HG02798 (cell line): Measurements from ENCODE around the gene MIER2.

ENCODE experiments used
- ATAC-seq: cut with Tn5 transposase; IDR thresholded peaks from one replicate; pipeline ENCODE4 v1.9.1; 2021; ENCODE audit warnings: mild to moderate bottlenecking; ENCODE audit not compliant: unreplicated experiment, poor library complexity

MIER2 gene

DNA sequence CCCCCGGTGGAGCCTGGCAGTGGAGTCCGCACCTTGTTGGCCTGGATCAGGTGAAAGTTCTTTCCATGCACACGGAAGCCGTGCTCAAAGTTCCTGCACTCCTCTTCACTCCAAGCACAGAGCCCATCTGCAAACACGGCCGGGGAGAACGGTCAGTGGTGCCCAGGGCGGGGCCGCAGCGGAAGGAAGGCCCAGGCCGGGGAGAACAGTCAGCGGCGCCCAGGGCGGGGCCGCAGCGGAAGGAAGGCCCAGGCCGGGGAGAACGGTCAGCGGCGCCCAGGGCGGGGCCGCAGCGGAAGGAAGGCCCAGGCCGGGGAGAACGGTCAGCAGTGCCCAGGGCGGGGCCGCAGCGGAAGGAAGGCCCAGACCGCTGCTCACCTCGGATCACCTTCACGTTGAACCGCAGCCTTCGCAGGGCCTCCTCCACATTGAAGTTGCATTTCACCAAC, 32.8 kb downstream of the MIER2 start:
- ATAC-seq = no peak

DNA sequence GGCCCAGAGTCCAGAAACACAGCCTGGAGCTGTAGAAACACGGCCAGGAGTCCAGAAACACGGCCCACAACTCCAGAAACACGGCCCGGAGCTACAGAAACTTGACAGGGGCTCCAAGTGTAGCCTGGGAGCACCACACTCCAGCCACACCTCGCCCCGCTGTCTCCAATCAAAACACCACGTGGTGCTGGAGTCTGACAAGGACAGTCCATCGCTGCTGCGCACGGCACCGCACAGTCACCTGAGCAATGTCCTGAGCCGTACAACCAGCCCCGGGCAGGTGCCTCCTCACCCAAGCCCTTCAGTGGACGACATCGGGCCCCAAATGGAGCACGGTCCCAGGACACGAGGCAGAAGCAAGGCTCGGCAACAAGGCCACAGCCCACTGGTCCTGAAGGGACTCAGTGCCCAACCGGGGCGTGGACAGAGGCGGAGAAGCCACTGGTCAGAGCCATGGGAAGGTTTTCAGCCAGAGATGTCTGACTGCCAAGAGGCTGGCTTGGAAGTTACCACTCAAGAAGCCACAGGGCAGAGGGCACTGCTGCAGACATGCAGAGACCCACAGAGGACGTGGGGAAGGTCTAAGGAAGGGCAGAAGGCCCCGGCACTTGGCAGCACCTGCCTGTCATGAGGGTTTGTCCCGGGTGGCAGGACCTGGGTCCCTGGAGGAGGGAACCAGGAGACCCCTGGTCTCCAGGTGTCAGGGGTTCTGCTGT, 33.7 kb downstream of the MIER2 start:
- ATAC-seq = no peak

DNA sequence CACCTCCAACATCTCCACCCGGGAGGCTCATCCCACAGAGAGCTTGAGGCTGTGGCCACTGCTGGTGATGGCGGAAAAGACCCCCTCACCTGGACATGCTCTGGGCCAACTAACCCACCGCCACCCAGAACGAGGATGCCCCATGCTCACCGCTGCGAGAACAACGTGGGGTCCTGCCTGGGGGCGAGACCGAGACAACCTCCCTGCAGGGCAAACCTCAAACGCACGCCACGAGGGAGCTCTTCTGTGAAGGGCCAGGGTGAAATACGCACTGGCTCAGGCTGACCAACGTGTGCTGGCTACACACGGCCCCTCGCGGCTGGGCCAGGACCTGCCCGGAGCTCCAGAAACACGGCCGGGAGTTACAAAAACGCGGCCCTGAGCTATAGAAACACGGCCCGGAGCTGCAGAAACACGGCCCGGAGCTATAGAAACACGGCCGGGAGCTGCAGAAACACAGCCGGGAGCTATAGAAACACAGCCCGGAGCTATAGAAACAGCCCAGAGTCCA, 34.4 kb downstream of the MIER2 start:
- ATAC-seq = no peak

DNA sequence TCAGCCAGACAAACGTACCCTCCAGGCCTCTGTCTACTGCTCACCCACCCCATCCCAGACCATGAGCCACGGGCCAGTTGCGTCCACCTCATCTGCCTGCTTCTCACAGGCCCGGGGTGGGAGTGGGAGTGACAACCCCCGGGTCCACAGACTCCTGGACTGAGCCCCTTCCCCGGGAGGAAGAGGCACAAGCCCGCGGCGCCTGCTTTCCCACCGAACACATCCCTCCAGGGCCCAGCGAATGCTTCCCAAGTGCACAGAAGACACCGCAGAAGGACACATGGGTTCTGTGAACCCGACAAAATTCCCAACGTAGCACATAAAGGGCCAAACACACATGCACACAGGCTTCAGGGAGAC, 35.4 kb downstream of the MIER2 start:
- ATAC-seq = no peak

DNA sequence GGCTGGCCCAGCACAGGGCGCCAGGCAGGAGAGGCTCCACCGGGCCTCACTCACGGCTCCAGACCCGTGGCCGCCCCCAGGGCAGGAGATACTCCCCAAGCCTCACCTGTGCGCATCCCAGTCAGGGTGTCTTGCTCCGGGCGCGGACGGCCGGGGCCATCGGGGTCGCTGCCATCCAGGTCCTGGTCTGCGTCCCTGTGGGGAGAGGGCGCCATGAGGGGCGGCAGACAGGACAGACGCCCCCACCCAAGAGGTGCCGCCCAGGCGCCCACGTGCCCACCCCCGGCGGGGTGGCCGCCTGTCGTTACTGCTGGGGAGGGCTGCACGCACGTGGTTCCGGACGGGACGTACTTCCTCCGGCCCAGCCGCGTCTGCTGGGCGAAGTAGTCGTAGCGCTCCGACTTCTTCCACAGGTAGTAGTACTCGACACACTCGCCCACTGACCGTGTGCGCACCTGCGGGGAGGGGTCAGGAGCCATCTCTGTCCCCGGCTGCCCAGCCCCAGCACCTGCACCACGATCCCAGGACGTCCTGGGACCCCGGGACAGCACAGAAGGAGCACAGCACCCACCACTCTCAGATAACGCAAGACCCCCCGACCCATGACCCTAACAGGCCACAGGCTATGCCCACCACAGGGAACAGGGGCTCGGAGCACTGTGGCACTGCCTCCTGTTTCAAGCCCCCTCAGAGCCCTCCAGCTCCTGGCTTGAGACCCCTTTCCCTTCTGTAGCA, 36.0 kb downstream of the MIER2 start:
- ATAC-seq = no peak

DNA sequence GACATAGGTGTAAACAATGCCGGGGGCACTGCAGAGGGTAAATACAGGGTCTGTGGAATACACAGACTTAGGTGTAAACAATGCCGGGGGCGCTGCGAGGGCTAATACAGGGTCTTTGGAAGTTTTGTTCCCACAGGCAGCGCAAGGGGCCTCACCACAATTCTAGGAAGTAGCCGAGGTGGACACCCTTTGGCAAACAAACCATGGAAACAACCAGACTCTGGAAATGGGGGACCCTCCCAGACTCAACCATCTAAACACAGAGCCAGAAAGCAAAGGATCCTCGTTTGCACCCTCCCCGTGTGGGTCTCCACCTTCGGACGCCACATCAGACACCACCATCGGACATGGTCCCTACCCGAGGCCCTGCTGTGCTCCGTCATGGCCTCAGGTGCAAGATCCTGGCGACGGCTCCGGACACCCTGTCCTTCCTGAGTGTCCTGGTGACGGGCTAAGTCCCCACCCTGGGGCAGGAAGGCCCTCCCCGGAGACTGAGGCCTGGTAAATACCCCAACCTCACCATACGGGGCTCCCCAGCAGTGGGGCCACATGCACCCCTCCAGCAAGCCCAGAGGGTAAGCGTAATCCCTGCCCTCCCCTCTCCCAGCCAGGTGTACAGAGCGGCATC, 36.7 kb downstream of the MIER2 start:
- ATAC-seq = no peak

DNA sequence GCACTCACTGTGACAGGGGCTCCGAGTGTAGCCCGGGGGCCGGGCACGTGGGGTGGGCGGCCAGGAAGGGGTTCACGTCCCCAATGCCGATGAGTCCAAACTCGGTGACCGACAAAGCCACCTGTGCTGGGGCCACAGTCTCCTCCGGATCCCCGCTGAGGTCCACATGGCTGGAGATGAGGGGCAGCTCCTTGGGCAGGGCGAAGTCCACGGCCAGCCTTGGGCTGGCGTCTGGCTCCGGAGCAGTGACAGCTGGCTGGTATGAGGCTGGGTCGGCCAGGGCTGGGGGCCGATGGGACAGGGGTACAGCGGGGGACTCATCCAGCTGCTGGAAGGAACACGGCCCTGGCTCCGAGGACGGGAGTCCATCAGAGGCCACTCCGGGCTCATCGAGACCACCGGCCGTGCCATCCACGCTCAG, 37.5 kb downstream of the MIER2 start:
- ATAC-seq = no peak

DNA sequence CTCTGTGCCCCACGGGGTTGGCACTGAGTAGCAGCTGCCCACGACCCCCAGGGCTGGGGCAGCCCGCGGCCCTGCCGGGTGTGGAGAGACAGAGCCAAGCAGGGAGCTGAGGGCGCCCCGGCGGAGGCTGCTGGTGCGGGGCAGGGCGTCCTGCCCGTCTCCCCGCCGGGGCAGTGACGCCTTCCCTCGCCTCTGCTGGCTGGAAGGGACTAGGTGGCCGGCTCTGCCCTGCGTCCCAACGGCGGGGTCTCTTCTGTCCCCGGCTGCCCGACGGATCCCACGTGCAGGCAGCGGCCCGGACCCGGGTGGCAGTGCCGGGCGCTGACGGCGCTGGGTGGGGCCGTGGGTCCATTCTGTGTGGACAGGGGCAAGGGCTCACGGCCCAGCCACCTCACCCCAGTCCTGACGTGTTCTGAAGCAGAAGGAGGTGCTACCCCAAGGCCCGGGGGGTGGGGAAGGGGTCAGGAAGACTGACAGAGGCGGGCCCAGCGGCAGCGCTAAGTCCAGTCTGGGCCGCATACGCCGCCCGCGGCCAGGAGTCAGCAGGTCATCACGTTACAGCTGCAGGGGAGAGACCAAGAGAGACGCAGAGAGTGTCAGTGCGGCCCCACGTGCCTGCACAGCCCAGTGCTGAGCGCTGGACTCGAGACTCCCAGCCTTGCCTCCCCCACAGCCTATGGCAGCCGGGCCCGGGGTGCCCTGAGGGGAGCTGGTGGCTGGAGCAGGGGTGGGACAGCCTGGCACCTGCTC, 38.3 kb downstream of the MIER2 start:
- ATAC-seq = no peak

DNA sequence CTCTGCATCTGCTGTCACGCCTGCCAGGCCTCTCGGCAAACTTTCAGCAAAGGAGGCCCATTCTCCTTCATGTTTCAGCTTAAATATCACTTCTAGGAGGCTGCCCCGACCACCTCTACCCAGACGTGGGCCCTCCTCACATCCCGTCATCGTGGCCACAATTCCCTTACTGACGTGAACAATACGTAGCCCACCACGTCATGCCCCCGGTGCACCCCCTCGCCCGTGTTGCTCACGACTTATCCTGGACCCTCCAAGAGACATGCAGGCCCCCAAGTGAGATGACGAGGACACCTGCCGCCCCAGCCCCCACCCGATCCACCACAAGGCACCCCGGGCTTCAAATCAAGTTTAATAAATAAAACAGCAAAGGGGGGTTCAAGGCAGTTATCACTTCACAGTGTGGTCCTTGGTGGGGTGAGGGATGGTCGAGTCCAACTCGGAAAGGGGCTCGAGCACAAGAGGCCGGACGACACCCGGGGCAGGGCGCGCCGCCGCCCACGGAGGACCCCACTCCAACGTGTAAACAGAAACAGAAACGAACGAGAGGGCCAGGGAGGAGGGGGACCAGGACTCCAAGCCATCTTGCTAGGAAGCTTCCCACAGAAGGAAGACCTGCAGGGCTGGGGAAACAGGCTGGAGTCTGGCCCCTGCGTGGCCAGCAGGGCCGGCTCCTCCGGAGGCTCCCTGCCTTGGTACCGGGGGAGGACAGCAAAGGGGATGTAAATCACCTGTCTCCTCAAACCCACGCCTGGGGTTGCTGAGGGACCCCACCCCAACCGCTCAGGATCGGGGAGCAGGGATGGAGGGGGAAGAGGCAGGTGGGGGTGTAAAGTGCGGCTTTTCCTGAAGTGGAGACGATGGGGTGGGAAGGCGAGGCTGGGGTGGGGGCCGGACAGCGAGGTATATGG, 39.1 kb downstream of the MIER2 start:
- no peak for ATAC-seq

DNA sequence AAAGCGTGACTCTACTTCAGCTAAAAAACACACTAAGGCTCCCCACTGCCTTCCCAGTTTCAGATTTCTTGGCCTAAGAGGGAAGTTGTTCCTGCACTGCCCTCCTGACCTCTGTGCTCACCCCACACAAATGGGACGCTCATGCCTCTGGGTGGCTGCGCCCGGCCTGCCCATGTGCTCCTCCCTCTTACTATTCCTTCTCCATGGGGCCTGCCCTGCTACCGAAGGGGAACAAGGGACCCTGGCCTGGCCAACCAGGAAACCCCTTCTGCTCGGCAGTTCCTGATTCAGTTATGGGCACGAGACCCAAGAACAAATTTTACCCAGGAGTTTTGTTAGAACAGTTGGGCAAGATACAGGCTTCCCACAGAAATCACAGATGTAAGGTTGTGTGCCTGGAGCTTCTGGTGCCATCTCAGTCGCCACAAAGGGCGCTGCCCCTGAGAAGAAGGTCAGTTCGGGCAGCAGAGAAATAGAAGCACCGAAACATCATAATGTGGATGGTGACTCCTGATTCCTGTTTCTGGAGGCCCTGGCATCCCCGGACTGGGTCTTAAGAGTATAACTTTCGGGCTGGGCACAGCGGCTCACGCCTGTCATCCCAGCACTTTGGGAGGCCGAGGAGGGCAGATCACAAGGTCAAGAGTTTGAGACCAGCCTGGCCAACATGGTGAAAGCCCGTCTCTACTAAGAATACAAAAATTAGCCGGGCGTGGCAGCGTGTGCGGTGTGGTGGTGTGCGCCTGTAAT, 47.9 kb downstream of the MIER2 start:
- ATAC-seq = no peak

DNA sequence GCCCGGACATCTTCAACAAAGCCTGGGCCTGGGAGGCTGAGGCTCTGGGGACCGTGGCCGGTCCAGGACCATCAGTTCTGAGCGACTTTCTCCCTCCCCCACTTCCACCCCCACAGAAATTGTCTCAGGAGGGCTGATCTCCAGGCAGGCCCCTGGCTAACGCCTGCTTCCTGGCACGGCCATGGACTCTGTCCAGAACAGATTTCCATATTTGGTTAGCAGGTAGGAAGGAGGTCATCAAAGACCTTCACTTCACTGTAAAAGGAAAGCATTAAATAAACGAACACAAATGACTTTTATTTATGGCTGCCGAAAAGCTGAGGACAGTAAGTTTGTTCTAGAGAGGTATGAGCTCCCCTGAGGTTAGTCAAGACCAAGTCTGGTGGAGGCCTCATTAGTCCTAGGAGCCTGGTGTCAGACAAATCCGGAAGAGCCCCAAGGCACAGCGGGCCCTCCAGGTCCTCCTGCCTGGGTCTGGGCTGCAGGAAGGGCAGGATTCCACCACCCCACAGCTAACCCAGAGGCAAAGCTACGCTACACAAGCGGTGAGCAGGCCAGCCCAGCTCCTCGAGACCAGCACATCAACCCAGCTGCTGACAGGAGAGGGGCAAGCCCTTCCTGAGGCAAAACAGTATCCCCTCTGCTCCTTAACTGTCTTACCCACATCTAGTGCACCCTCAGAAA, 48.8 kb downstream of the MIER2 start:
- ATAC-seq = no peak

DNA sequence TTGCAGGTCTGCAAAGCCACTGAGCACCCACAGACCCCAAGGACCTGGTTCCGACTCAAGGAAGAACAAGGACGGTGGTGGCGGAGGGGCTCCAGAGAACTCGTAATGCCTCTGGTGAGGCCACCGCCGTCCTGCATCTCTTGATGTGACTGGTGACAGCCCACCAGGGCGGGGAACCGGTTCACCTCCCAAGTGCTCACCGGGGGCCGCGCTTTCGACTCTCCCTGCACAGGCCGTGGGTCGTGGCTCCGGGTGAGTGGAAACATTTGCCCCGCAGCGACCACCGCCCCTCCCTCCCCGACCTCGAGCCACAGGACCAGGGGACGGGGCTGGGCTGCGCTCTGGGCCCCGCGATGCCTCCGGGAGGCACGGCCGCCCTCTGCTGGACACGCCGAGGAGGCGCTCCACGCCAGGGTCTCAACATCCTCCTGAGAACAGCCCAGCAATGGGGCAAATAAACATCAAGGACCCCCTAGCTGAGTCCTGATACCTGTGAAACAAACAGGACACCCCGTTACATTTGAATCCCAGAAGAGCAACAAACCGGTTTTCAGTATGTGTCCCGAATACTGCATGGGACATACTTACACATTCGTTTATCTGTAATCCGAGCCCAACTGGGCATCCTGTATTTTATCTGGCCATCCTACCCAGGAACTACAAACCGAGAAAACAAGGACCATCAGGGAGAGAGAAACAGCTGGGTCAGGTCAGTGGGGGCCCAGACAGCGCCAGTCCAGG, 49.5 kb downstream of the MIER2 start:
- no peak for ATAC-seq

DNA sequence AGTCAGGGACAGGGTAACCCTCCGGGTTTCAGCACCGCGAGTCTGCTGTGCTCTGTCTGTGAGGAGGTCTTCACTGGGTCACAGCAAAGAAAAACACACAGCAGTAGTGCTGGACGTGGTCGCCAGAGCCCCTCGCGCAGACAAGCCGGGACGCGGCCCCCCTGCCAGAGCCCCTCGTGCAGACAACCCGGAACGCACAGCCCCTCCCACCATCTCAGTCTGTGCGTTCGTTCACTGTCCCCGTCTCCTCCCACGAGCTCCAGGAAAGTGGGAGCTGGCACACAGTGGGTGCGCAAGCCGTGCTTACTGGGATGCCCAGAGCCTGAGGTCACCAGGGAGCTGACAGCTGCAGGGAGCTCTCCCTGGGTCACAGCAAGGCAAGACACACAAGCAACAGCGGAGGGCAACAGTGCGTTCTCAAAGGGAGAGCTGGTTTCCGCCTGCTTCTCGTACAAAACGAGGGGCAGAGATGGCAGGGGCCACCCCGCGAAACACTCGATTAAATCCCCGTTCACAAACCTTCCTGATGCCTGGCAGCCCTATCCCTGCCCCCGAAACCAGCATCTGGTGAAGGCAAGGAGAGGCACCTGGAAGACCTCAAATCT, 50.2 kb downstream of the MIER2 start:
- ATAC-seq = no peak

DNA sequence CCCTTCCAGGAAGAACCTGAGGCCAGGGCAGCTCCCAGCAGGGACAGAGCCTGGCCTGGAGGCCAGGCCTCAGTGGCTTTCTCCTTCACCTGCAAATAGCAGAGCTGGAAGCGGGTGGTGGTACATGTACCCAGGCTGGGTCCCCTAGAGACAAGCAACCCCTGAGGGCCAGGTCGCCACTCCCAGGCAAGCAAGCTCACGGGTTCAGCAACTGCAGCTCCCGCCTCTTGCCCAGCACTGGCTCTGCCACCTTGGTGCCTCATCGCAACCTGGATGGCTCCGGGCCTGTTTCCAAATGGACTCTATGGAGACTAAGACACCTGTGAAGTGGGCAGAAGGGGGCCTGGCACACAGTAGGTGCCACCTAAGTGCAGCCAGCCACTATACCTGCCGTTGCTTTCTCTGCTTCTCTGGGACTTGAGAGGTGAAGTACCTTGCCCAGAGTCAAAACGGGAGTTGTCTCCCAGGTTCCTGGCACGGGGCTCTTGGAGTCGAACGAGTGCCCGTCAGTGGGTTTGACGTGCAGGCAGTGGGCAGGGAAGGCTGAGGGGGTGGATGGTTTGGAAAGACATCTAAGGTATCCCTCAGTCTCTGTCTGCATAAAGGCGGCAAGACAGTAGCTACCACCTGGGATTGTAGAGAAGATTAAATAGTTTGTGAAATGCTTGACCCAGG, 51.0 kb downstream of the MIER2 start:
- no peak for ATAC-seq

DNA sequence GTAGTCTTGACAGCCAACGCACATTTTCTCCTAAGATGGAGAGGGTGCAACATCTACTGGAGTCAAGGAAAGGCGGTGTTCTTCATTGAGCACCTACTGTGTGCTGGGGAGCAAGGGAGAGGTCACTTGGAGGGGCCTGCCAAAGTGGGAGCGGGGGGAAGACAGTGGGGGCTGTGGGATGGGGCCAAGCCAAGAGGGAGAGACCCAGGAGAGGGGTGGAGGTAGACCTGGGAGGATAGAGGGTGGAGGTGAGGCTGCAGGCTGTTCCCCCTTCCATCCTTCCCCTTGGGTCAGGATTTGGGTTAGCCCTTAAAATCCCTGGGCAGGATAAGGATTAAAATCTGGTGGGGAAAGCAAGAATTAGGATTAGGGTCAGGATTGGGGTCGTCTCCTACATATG, 51.6 kb downstream of the MIER2 start:
- ATAC-seq = no peak

DNA sequence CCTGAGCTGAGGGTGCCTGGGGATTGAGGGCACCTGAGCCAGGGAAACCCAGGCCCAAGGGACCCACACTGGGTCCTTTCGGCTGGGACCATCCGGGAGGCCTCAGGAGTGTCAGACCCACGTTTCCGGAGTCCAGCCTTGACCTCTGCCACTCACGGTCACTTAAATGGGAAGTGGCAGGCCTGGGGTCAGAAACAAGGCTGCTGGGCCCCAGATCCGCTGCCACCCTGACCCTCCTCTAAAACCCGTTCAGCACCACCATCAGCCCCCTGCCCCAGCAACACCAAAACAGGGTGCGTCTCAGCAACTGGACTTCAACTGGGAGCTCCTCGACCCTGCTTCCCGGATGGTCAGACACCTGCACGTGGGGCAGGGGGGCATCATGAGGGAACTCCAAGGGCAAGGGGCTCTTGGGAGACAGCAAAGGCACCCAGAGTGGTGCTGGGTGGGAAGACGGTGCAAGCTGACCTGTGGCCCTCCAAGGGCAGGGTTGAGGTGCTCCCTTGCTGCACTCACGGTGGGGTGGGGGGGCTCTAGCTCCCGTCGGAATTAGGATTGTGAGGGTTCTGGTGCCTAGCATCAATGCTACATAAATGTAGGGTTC, 52.2 kb downstream of the MIER2 start:
- ATAC-seq = no peak
